D341Med (cell line): ENCODE data around the gene EMP2.

ENCODE experiments used
- DNase-seq: peaks from one replicate; pipeline ENCODE4 v3.0.0; 2012; ENCODE audit warnings: low spot score

Gene EMP2

DNA sequence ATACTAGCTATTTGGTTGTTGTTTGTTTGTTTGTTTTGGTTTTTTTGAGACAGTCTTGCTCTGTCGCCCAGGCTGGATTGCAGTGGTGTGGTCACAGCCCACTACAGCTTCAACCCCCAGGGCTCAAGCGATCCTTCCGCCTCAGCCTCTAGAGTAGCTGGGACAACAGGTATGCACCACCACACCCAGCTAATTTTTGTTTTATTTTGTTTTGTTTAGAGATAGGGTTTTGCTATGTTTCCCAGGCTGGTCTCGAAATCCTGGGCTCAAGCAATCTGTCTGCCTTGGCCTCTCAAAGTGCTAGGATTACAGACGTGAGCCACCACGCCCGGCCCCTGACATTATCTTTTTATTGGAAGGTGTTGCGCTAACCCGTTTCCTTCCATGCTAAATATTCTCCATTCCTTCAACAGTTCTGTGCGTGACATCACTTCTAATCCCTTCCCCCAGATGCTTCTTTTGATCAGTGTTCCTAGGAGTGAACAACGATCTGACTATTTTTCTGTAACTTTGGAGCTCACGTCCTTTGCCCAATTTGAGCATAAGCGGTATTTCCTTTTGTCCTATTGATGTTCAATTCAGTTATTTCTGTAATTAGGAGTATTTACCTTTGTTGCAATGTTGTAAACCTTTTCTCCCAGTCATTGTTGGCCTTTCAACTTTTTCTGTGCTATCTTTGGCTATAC lies 30.2 kb upstream of the EMP2 start:
- no peak for DNase-seq

DNA sequence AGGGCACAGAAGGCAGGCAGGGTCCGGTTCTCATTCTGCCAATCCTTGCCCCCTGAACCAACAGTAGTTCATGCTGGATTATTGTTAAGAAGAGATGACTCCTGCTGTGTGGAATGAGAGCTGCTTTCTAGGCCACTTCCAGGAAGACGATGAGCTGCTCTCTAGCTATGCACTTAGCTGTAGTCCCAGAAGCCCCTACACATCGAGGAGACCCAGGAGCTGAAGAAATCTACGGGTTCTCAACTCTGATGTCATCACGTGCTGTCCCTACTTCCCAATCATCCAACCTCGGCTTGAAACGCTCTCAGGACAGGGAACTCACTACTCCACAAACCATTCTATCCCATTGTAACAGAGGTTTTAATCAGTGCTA lies 29.0 kb upstream of the EMP2 start:
- no peak for DNase-seq

DNA sequence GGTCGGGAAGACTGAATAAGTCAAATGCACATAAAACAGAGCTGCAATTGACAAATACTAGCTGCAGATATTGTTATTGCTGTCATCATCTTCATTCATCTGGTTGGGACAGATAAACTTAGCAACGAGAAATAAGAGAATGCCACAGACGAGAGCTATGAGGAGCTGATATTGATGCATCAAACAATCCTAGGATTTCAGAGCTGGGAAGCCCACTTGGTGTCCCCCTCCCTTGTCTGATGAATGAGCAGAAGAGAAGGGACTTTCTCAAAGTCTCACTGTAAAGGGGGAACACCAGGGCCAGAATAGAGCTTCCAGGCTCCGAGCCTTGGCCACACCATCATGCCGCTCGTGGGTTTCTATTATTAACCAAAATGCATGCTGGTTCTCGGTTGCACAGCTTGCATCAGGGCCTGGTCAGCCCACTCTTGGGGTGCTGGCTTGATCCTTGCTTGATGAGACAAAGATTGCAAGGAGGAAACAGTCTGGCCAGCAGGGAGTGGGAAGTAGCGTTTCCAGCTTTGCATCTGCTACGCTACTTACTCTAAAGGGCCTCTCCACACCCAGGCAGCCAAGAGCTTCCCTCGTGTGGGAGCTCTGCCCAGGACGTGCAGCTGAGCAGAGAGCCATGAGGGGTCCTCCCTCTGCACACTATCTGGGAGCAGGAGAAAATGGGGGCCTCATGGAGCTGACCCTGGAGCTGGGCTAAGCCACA lies 28.4 kb upstream of the EMP2 start:
- DNase-seq, result no peak

DNA sequence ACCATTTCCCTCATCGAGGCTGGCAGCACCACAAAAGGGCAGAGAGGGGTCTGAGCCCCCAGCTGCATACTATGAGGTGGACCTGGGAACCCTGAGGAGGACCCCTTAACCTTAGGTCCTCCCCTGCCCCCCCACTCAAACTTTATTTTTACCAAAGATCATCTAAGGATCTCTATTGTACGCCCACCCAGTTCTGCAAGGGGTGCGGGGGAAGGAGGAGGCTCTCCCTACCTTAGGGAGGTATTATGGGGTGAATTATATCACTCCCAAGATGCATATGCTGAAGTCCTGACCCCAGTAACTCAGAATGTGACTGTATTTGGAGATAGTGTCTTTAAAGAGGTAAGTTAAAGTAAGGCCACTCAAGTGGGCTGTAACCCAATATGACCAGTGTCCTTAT lies 26.8 kb upstream of the EMP2 start:
- DNase-seq, result no peak

DNA sequence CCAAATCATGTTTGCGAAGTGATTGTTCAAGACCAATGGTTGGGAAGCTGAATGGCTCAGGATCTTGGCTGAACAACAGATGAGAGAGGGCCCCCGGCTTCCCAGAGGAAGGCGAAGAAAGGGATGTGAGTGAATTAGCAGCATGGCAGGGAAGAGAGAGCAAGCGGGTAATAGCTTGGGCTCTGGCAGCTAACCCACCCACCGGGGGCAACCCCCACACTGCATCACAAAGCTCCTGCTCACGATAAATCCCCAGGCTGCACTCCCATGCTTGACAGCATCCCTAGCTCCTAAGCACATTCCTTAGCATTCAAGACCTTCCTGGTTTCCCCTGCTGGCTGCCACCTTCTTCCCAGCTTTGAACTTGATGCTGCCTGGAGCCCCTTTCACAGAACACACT lies 26.2 kb upstream of the EMP2 start:
- no peak for DNase-seq

DNA sequence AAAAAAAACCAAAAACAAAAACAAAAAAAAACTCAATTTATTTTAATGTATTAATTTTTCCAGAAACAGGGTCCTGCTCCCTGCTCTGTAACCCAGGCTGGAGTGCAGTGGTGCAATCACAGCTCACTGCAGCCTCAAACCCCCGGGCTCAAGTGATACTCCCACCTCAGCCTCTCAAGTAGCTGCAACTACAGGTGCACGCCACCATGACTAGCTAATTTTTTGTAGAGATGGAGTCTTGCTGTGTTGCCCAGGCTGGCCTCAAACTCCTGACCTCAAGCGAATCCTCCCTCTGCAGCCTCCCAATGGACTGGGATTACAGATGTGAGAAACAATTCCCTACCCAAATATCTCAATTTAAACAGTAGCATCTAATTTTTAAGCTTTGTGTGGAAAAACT lies 25.2 kb upstream of the EMP2 start:
- DNase-seq, result no peak

DNA sequence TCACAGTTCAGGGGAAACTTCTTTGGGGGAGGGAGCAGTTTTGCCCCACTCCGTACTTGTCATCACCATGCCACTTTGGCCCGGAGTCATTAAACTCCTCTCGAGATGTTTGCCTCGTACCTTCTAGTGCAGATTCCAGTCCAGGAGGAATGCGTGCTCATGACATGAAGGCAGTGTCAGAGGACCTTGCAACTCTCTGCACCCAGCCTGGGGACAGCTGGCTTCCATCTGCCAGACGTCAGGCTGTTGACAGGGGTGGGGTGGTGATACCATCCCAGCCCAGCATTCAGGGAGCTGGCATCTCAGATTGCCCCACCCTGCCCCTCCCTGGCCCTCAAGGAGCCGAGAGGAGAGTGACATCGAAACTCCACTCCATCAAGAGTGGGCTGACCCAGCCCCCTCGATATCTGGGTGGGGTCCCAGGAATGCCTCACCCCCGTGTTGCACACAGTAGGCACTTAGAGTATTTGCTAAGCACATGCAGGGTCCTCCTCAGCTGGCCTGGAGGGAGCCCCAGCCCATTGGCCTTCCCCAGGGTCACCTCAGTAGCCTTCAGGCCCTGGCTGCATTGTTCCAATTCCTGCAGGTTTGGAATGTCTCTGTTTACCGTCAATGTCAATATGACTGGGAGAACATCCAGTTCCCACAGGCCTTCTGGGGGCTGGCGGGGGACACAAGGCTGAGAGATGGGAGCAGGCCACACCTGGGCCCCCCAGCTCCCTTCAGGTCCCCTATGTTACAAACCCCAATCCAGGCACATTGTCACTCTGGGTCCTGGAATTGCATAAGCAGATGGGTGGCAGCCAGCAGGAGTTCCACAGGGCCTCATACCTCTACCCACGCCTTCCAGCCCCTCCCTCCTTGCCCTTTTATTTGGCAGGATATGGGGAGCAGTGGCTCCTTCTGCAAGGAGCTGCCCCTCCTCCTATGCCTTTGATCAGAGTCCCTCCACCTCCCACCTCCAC lies 21.3 kb upstream of the EMP2 start:
- no peak for DNase-seq

DNA sequence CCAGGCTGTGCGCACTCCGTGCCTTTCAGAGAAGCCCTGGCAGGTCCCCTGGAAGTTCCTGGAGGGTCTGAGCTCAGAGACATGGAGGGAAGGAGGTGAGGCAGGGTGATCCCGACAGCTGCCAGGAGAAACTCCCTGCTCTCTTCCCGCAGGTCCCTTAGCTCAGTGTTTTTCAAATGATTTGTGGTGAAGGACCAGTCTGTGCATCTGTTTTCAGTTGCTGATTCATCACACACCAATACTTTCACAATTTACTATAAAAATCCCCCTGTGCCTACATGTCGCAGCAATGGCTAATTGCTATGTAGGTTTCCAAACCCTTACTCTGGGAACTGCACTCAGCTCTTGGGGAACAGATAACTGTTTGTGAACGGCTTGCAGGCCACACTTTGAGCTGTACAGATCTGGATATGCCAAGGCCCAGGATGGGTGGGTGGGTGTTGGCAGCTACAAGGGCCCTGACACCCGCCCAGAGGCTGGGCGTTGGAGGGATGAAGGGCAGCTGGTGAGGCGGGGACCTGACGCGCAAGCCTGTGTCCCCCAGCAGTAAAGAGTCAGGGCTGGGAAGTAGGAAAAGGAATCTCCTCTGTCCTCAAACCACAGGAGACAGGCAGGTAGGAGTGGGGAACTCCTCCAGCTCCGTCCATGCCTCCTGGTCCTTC lies 20.5 kb upstream of the EMP2 start:
- no peak for DNase-seq

DNA sequence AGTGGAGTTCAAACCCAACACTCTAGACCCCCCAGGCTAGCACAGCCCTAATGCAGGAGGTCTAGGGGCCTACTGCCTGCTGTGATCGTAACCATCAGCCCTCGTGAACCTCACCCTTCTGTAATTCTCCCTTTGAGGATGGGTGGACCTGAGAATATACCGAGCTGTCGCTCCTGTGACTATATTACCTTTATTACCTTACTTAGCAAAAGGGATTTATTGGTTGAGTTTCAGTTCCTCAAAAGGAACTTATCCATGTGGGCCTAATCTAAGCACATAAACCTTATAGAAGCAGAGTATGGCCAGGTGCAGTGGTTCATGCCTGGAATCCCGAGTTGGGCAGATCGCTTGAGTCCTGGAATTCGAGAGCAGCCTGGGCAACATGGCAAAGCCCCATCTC lies 19.2 kb upstream of the EMP2 start:
- DNase-seq, result no peak

DNA sequence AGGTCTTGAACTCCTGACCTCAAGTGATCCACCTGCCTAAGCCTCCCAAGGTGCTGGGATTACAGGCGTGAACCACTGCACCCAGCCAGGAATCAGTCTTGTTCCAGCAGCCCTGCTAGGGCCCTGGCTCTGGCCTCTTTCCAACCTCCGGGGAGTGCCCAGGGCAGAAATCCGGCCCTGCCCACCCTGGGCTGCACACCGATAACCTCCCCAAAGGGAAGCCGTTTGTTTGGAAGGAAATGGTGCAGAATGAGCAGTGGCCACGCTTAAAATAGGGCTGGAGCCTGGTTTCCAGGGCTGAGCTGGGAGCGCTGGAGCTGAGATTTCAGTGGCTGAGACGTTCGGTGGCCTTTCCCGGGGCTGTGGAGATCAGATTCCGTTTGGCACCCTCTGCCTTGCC lies 17.8 kb upstream of the EMP2 start:
- DNase-seq, result no peak

DNA sequence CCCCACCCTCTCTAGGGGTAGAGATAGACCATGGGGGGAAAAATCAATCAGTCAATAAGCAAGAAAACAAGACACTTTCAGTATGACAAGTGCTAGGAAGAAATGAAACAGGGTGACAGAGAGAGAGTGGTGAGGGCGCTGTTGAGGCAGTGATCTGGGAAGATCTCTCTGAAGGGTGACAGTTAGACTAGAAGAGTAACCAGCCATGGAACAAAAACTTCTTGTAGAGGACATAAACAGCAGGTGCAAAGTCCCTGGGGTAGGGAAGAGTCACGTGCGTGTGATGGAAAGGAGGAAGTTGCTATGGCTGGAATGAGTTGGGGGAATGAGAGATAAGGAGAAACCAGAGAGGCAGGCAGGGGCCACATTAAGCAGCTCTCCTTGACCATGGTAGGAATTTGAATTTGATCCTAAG lies 16.8 kb upstream of the EMP2 start:
- DNase-seq, result no peak

DNA sequence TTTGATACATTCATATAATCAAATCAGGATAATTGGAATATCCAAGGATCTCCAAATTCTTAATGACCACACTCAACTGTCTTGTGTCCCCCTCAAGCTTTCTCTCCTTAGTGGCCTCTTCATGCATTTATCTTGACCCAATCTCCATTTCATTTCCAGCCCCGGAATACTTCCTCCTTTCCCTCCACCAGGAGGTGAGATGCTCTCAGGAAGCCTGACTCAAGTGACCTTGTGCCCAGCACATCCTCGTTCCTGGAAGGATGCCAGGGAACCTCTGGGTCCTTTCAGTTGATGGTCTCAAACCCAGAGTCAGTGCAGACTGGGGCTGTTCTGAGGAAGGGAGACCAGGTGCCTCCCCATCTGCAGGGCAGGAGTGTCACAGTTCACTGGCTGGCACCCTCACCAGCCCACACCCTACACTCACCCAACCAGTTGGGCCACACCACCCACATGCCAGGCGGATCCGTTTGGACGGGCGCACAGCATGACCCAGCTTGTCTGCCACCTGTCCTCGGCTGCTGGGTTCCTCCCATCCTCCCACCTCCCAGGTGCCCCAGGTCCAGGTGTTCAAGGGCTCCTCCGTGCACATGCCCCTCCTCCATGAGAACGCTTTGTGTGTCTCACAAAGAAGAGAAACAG lies 14.0 kb upstream of the EMP2 start:
- DNase-seq, result no peak

DNA sequence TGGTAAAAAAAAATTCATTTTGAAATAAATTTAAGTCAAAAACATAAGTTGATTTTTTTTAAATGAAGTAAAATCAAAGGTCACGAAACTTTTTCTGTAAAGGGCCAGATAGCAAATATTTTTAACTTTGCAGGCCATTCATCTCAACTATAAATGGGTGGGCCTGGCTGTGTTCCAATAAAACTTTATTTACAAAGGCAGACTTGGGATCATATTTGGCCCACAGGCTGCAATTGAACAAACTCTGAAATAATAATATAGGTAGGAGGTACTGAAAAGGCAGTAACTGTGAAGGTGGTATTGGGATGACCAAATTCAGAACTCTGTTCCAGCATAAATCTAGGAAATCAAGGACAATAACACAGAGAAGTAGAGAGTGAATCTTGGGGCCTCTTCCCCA lies 12.2 kb upstream of the EMP2 start:
- no peak for DNase-seq

DNA sequence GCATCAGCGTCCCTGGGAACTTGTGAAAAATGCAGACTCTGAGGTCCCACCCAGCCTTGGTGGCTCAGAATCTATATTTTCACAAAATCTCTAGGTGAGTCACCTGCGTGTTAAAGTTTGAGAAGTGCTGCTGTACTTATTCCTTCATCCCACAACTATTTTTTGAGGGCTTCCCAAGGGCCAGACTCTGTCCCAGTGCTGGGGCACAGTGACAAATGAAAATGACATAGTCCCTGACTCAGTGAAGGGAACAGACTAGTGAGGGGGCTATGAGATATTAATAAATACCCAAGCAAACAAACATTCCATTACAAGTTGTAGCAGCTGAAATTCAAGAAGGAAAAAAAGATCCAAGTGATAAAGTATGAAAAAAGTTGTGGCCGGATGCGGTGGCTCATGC lies 9.9 kb upstream of the EMP2 start:
- DNase-seq, result no peak

DNA sequence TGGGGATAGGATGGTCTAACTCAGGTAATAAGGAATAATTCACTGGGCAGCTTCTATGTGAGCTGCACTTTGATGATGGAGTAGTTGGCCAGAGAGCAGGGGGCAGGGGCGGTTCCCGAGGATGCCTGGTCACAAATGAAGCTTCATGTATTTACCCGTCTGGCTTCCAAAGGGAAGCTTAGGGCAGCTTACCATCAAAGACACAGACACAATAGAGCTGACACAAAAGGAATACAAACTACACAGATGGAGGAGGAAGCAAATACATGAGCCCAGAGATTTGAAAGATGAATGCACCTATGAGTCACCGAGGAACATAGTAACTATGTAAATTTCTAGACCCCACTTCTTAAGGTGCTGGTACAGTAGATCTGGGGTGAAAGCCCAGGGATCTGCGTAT lies 8.7 kb upstream of the EMP2 start:
- DNase-seq, result no peak

DNA sequence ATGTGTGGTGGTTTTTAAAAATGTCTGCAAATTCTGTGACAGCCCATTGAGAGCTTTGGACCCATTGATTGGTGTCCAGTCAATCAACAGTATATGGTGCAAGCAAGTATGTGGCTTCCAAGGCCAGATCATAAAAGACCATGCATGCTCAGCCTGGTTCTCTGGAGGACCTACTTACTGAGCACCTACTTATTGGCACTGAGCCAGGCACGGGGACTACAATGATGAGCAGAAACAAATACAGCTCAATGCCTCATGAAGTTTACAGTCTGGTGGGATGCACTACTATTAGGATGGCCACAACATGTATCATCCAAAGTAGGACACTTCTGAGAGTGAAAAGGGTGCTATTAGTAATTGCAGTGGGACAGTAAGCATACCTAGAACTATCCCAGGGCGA lies 7.2 kb upstream of the EMP2 start:
- no peak for DNase-seq

DNA sequence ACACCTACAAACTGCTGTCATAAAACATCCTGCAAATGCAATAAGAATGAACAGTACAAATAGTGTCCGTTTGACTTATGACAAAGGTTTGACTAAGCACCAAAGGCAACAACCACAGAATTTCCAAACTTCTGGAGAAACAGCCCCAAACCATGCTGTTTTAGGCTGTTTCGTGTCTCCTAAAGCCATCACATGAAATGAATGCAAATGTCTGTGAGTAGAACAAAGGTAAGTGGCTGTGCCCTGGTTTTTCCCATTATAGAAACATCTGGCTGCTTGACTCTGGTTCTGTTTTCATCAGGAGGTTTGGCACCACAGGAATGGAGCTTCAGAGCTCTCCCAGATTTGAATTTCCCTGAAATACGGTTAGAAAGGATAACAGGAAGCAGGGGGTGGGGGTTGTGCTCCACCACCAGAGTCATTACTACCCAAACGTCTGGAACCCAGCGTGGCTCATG lies 4.6 kb upstream of the EMP2 start:
- DNase-seq, result no peak

DNA sequence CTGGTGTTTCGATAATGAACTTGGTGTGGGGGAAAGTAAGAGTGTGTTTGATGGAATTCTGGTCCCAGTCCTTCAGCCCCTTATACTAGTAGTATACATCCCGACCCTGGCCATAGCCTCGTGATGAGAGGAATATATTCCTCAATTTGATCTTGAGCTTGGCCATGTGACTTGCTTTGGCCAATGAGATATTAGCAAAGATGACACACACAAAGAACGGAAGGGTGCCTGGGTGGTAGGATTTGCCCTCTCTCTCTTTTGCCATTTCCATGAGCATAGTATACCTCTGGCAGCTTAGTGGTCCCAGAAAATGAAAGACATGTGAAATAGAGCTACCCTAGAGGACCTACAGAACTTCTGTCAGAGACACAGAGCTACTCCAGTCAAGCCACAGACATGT lies 2.9 kb upstream of the EMP2 start:
- DNase-seq, result no peak

DNA sequence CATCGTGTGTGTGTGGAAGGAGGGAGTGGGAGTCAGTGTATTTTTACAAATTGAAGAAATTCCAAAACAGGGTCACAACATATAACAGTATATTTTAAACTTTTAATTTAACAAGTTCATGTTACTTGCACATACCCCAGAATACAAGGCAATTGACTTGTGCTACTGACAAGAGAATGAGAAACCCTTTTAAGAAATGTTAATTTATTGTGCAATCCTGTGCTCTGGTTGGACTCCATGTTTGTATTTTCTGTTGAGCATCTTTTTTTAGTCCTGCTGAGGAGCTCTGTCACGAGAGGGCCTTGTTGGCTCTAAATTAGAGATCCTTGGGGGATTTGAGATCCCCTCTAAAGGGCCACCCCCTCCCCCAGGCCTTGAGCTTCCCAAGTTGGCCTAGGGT lies 1.1 kb upstream of the EMP2 start:
- no peak for DNase-seq

DNA sequence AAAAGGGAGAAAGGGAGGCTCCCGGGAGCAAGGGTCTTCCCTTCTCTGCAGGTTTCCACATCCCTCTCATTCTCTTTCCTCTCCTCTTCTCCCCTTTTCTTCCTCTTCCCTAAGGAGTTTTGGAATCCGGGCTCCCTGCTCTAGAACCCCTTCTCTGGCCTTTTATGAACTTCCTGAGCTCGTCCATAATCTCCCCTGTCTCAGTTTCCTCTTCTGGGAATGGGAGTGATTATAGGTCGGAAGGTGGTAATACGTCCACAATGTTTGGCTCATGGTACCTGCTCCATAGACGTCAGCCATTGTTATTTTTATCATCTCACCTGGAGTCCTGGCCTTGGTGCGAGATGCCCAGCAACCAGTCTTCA lies 467 bp upstream of the EMP2 start:
- DNase-seq, result no peak

DNA sequence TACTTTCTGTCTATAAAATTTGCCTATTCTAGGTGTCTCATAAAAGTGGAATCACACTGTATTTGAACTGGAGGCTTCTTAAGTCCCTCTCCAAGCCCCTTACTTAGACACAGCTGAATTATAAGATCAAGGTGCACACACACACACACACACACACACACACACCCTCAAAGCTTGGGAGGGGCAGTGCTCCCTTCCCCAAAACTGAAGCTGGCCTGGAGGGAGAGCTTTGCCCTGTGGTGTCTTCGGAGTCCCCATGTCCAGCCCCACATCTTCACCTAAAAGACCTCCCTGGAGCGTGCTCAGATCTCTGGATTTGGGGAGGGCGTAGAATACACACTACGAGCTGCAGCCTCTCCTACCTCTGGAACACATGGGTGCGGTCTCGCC lies 828 bp downstream of the EMP2 start:
- no peak for DNase-seq
